Activated naive CD4-positive, alpha-beta T cell (primary cell): ENCODE results near the gene ANO6.

Source experiments
- DNase-seq, 4 experiments: peaks; one replicate each; lab custom pipeline; 2025; lab: John Stamatoyannopoulos, UW

Gene ANO6

DNA sequence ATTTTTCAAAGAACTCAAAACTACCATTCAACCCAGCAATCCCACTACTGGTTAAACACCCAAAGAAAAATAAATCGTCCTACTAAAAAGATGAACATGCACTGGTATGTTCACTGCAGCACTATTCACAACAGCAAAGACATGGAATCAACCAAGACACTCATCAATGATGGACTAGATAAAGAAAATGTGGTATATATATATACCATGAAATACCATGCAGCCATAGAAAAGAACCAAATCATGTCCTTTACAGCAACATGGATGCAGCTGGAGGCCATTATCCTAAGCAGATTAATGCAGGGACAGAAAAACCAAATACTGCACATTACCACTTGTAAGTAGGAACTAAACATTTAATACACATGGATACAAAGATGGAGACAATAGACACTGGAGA is 3.8 kb upstream of the ANO6 start:
- no peak for DNase-seq

- DNase-seq, result no peak
Measured at GRCh38 chr12:45213107-45213506, 2.8 kb upstream of the ANO6 start.

GRCh38 chr12:45214071-45214470 is 1.8 kb upstream of the ANO6 start:
- DNase-seq, result no peak

GRCh38 chr12:45214749-45215418 is 1.0 kb upstream of the ANO6 start:
- no peak for DNase-seq

DNA sequence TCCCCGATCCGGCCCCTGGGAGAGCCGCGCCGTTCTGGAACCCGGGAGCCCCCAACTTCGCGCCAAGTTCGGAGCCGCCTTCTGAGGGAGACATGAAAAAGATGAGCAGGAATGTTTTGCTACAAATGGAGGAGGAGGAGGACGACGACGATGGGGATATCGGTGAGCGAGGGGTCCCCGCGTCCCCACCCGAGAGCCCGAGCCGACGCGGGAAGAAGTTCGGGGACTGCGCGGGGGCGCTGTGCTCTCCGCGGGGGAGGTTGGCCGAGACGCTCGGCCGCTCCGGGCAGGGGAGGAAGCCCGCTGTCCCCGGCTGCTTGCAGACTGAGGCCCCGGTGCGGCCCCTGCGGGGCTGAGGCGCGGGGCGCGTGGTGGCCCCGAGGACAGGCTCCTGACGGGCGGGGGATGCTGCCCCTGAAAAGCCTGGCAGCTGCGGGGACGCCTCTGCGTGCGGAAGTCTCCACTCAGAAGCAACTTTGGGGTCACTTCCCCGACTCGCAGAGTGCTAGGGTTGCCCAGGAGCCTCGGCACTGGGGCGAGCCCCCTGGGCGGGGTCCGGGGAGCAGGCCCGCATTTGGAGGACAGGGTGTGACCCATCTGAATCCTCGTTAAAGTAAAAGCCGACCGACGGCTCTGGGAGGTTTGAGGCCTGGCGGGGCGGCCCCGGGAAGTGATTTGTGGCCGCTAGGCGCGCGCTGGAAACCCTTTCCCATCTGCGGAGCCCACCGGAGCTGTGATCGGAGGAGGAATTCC is 511 bp downstream of the ANO6 start:
- DNase-seq, result peak in 3 of 4 experiments; percentile 10 to 22 (median 12)

- no peak for DNase-seq
Measured at GRCh38 chr12:45216983-45217485, 1.1 kb downstream of the ANO6 start.

DNA sequence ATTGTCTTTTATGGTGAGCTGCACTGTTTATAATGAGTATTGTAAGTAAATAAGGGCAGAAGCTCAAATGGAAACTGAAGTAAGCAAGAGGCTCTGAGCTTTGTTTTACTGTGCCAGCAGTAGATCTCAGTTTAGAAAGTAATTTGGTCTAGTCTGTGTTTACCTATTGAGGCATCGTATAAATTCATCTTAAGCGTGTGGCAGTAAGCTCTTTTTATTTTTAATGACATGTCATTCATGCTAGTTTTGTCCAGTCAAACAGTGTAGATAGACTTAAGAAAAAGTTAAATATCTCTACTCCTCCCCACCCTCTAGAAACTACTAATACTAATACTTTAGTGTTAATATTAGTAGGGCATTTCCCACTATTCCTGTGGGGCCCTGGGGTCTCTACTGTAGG is 2.0 kb downstream of the ANO6 start:
- DNase-seq, result no peak

- no peak for DNase-seq
Measured at GRCh38 chr12:45219621-45220020, 3.7 kb downstream of the ANO6 start.

DNA sequence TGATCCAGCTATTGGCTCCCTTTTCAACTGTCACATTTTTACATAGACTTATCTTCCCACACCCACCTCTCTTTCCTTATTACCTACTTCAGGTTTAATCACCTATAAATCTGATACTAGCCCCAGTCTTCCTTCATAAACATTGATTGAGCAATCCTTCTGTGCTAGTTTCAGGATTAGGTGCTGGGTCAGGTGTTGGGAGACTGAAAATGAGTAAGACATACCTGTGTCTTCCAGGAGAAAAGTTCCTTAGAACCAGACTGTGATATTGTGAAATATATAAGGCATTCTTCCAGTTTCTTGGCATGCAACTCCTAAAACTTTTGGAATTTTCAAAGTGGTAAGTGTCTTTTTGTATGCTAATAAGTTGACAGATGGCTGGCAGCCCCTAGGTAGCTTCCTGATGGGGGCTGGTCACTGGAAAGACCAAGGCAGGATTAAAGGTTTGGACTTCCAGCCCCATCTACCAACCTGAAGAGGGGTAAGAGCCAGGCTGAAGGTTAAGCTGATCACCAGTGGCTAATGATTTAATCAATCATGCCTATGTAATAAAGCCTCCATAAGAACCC is 4.6 kb downstream of the ANO6 start:
- no peak for DNase-seq

- no peak for DNase-seq
Measured at GRCh38 chr12:45220969-45221368, 5.1 kb downstream of the ANO6 start.

GRCh38 chr12:45223868-45224267 is 8.0 kb downstream of the ANO6 start:
- DNase-seq, result no peak

GRCh38 chr12:45224311-45224710 is 8.4 kb downstream of the ANO6 start:
- DNase-seq, result no peak

DNA sequence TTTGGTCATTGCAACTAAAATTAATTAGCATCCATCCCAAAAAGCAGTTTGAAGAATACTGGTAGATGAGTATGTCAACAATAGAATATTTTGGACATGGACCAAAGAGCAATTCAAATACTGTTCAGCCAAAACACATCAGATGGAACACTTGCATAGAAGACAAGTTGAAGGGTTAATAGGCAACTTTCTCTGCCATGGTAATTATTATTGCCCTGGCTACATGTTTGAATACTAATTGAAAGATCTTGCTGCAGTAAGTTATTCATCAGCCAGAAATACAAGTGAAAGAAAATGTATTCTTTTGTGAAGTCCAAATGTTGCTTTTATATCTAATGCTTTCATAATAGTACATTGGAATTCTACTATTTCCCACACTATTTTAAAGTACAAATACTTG is 10.1 kb downstream of the ANO6 start:
- no peak for DNase-seq

DNA sequence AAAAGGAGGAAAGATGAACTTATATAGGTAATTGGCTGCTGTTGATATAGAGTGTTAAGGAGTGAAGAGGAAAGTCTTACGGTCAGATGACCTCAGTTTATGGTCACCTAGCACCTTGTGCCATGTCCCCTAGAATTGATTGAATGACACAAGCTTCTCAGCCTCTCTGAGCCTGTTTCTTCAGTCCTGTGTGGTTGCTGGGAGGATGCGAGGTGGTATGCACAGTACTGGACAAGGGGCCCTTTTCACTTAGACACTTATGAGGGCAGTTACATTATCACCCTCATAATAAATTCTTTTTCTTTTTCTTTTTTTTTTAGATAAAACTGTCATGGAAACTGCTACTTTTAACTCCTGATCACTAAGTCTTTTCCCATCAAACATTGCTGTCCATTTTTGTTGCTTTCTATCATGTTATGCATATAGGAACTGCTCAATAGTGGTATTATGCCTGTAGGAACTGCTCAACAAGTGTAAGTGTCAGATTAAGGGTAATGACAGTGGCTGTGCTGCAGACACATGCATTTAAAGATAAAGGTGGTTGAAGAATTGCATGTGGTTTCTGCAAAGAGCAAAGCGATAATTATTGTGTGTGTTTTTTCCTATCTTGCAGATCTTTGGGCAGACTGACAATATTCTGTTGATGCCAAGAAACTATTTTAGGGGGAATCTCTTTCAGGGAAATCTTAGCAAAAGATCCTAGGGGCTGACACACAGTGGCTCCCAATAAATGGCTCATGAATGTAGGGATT is 11.6 kb downstream of the ANO6 start:
- DNase-seq, result no peak

DNA sequence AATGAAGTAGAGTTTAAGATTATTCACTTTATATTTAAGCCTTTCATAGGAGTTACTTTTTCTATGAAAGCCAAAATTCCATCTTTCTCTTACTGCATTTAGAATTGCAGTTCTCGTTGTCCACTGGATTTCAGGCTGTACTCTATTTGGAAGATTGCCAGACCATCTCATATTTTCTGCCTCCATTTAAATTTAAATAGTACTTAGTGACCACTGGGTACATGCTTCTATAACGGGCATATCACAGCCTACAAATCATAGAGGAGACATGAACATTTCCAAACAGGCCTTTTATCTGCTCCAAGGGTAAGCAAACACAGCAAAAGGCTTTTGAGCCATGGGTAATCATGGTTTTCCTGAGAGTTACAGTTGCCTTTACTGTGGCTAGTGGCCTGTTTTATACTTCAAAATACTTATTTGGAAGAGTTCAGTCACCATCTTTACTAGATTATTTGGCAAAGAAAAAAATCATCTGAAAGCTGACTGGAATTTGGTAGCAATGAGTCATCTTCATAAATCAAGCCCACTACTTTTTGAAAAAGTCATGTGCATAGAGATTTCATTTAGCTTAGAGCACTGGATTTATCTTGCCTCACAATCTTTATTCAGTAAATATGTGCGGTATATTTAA is 15.7 kb downstream of the ANO6 start:
- no peak for DNase-seq

- DNase-seq, result no peak
Measured at GRCh38 chr12:45232146-45232755, 16.4 kb downstream of the ANO6 start.

- no peak for DNase-seq
Measured at GRCh38 chr12:45232756-45233372, 17.0 kb downstream of the ANO6 start.

DNA sequence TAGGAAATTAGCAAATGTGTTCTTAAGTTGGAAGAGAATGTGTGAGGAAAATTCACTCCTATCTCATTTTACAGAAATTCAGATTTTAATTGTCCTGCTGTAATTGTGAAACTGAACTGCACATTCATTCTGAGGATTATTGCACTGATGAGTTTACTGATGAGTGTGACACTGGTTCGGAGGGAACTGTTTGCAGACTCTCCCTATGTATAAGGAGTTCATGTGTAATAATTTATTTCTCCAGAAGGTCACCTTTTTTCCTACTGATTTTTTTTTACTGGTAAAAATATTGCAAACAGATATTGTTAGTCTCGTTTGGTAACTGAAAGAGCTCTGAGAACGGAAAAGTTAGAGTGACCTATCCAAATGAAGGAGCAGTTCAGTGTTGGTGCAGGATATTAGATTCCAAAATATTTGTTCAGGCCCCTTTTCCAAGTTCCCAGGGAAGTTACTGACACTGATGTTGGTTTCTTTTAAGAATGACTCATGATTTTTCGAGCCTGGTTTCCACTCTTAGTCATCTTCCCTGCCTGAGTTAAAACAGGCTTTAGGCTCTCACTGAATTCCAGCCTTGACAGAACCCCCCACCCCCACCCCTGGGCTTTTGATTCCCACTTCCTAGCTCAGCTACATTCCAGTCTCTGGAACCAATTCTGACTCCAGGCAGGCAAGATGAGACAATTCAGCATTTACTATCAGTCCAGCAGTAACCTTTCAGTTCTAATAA is 18.4 kb downstream of the ANO6 start:
- DNase-seq, result no peak

DNA sequence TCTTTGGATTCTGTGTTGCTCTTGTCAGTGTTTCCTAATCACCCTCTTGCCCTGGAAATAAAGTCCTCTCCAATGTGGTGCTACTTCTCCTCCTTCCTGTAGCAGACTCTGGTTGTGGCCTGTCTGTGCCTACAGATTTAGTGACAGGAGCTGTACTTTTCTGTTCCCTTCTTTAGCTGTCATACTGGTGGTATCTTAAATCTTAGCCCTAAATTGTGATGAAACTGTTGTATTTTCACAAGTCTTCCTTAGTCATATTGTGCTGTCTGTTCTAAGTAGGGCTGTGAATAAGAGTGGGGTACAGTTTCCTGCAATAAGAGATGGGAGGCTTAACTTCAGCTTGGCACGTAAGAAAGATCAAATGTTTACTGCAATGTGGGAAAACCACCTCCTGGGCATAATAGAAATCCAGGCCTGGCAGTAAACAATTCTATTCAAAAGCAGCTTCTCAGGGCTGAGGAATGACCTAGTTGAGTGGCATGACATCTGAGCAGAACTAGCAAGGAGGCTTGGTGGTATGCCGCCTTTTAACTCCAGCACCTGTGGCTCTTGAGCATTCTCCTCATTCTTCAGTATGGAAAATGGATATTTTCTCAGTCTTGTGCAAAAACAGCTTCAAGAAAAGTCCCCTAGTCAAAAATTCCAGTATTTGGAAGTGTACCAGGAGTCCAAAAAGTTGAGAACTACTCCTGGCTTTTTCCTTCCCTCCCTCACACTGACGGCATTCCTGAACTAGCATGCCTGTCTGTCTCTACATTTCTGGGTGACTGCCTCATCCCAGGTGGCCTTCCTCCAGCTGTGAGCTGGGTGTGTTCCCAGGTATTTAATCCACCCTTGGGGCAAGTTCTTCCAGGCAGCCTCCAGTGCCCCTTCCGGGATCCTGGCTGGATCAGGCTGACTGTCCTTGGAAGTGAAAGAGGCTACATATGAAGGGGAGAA is 19.5 kb downstream of the ANO6 start:
- no peak for DNase-seq
